GM23248 (cell line): ENCODE measurements around the gene TAL1. TPM values are rescaled to one million over a fixed set of nuclear protein-coding genes. Genes with fewer than 3 reads are reported as not detected.

Experiments
- DNase-seq: peaks from one replicate; pipeline ENCODE4 v3.0.0-alpha.2; 2015
- H2AFZ ChIP-seq: fragments of 200-600 bp; sonication (generic); 2 replicates; pipeline ENCODE4 v1.6.1; 2016; ENCODE audit warnings: antibody characterized with exemption
- H3F3A ChIP-seq: fragments of 200-600 bp; sonication (generic); 2 replicates; pipeline ENCODE4 v1.6.1; 2016; ENCODE audit warnings: mild to moderate bottlenecking, antibody characterized with exemption, mixed run types; ENCODE audit not compliant: insufficient read depth
- H3K27ac ChIP-seq: fragments of 200-600 bp; sonication (generic); 2 replicates; pipeline ENCODE4 v1.5.1; 2016; ENCODE audit warnings: mild to moderate bottlenecking
- H3K27me3 ChIP-seq: fragments of 200-600 bp; sonication (generic); replicated peaks from 2 replicates; pipeline ENCODE4 v1.6.1; 2016; ENCODE audit warnings: mild to moderate bottlenecking; ENCODE audit not compliant: insufficient read depth
- H3K36me3 ChIP-seq: fragments of 200-600 bp; sonication (generic); 2 replicates; pipeline ENCODE4 v1.6.1; 2016; ENCODE audit warnings: low read depth, mild to moderate bottlenecking
- H3K4me1 ChIP-seq: fragments of 200-600 bp; sonication (generic); 2 replicates; pipeline ENCODE4 v1.6.1; 2016; ENCODE audit warnings: mild to moderate bottlenecking; ENCODE audit not compliant: insufficient read depth
- H3K4me2 ChIP-seq: fragments of 200-600 bp; sonication (generic); one replicate; pipeline ENCODE4 v1.6.1; 2016; ENCODE audit warnings: mild to moderate bottlenecking; ENCODE audit not compliant: unreplicated experiment
- H3K4me3 ChIP-seq: fragments of 200-600 bp; sonication (generic); 2 replicates; pipeline ENCODE4 v1.5.1; 2016; ENCODE audit warnings: mild to moderate bottlenecking
- H3K79me2 ChIP-seq: fragments of 200-600 bp; sonication (generic); 2 replicates; pipeline ENCODE4 v1.6.1; 2016; ENCODE audit warnings: mild to moderate bottlenecking; ENCODE audit not compliant: insufficient read depth
- H3K9ac ChIP-seq: fragments of 200-600 bp; sonication (generic); 2 replicates; pipeline ENCODE4 v1.6.1; 2016; ENCODE audit warnings: mild to moderate bottlenecking
- H3K9me2 ChIP-seq: fragments of 200-600 bp; sonication (generic); 2 replicates; pipeline ENCODE4 v1.6.1; 2016; ENCODE audit warnings: mixed run types, mild to moderate bottlenecking, moderate library complexity; ENCODE audit not compliant: insufficient read depth
- H3K9me3 ChIP-seq: fragments of 200-600 bp; sonication (generic); one replicate; pipeline ENCODE4 v1.6.1; 2017; ENCODE audit warnings: low read depth
- H4K20me1 ChIP-seq: fragments of 200-600 bp; sonication (generic); 2 replicates; pipeline ENCODE4 v1.6.0; 2016; ENCODE audit not compliant: insufficient read depth
- EZH2 ChIP-seq: fragments of 200-600 bp; sonication (generic); IDR thresholded peaks from 2 replicates; pipeline ENCODE4 v1.6.1; 2018; ENCODE audit warnings: antibody characterized with exemption, mild to moderate bottlenecking; ENCODE audit not compliant: insufficient read depth, poor library complexity, severe bottlenecking
- EZH2phosphoT487 ChIP-seq: fragments of 200-600 bp; sonication (generic); IDR thresholded peaks from 2 replicates; pipeline ENCODE4 v1.6.1; 2018; ENCODE audit warnings: antibody characterized with exemption, moderate library complexity, mild to moderate bottlenecking, low read depth; ENCODE audit not compliant: insufficient read depth
- WGBS, 2 experiments: methylation state at CpG; one replicate each; pipeline ENCODE4 v1.1.6; 2015 to 2017; ENCODE audit warnings: low lambda C conversion rate in 2 of 2, low coverage in 1 of 2; ENCODE audit errors: missing lambda C conversion rate in 2 of 2; 5-methylcytosine and 5-hydroxymethylcytosine counted together
- in situ Hi-C: fragments of 300-500 bp; cut with MboI; formaldehyde crosslinking; loops from 2 replicates; pipeline ENCODE4 v1.15.0; 2020
- polyA plus RNA-seq: library from polyadenylated mRNA; unstranded; fragments of >200 nt; fragmentation: Nextera tagmentation; extraction: Ambion mirVana; gene quantifications from 2 replicates; pipeline ENCODE4 v1.2.1, GENCODE V29; 2016
- total RNA-seq: library from RNA; depleted of rRNA; stranded (reverse); fragments of >200 nt; shearing (Covaris generic); gene quantifications from 2 replicates; pipeline ENCODE4 v1.2.3, GENCODE V29; 2014

TAL1 gene
- total and polyA plus RNA-seq, 2 experiments from 2014 or later = not detected

DNA sequence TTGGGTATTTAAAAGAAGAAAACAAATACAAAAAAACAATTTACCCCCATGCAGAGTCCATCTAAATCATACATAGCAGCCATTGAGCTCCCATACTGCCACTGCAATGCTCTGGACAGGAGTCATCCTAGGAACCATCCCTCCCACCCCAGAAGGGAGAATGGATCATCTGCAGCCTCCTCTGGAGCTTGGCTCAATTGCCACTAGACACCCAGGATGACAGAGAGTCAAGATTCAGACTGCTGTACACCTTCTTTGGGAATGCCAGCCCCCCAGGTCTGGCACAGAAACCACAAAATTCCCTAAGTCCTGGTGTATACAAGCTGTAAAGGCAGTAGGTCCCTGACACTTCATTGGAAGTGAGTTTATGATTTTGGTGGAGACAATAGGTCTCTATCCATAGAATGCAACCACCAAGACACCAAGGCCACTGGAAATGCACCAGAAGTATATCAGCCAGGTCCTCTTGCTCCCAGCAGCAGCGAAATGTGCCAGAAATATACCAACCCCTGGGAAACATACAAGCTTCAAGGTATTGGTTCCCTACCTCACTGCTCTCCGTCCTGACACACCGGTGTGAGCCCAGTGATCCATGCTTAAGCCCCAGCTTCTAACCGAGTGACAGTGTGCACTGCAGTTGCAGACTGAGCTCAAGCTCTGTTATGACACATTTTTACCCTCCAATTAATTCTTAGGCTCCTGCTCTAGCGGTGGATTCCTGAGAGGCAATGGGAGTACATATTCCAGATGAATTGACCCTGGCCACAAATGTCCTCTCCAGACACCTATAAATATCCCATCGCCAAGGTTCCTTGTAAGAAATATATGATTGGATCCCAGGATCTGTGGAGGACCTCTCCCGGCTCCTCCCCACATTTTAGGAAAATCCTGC is 4.4 kb downstream of the TAL1 start:
- 50 to 62% methylated on average over 6 to 7 of the region's 7 CpGs for WGBS, 2 experiments
- Histone ChIP-seq H3F3A (no peaks in the 10 kb centered on the region), H3K9me3 (no peaks in the 10 kb centered on the region), H3K4me3 (no peak overlapping the region), H3K36me3 (no peaks in the 10 kb centered on the region), H3K4me2 (no peak overlapping the region), H3K27ac (no peak overlapping the region), H3K4me1 (no peaks in the 10 kb centered on the region), H3K9me2 (no peaks in the 10 kb centered on the region), H2AFZ (no peak overlapping the region), H3K79me2 (no peaks in the 10 kb centered on the region), H3K27me3 (peaks cover 93% of the 10 kb centered on the region), H3K9ac (no peak overlapping the region), H4K20me1 (no peaks in the 10 kb centered on the region)
- in situ Hi-C loops = no loop called here
- TF ChIP-seq EZH2phosphoT487 = no peak
- TF ChIP-seq EZH2 = no peak
- no peak for DNase-seq

GRCh38 chr1:47226839-47227215 is 5.2 kb downstream of the TAL1 start:
- no peak overlapping the region for H3K4me3 ChIP-seq
- no peak overlapping the region for H3K4me2 ChIP-seq
- no peak for DNase-seq
- WGBS, 2 experiments = 60 to 63% methylated on average over 4 of the region's 4 CpGs
- no peaks in the 10 kb centered on the region for H3K9me3 ChIP-seq
- no peaks in the 10 kb centered on the region for H3K79me2 ChIP-seq
- TF ChIP-seq EZH2phosphoT487 = no peak
- TF ChIP-seq EZH2 = no peak
- in situ Hi-C loops = no loop called here
- peaks cover 96% of the 10 kb centered on the region for H3K27me3 ChIP-seq
- H3F3A ChIP-seq = no peaks in the 10 kb centered on the region
- no peak overlapping the region for H3K9ac ChIP-seq
- no peak overlapping the region for H3K27ac ChIP-seq
- no peaks in the 10 kb centered on the region for H3K9me2 ChIP-seq
- no peaks in the 10 kb centered on the region for H3K4me1 ChIP-seq
- H2AFZ ChIP-seq = no peak overlapping the region
- H3K36me3 ChIP-seq = no peaks in the 10 kb centered on the region
- H4K20me1 ChIP-seq = no peaks in the 10 kb centered on the region

GRCh38 chr1:47226121-47226838 is 5.7 kb downstream of the TAL1 start:
- H3K9me3 ChIP-seq = no peaks in the 10 kb centered on the region
- H3K27me3 ChIP-seq = peaks cover 92% of the 10 kb centered on the region
- H3K9ac ChIP-seq = no peak overlapping the region
- no peak overlapping the region for H3K27ac ChIP-seq
- in situ Hi-C loops = no loop called here
- H3K4me3 ChIP-seq = no peak overlapping the region
- H3K36me3 ChIP-seq = no peaks in the 10 kb centered on the region
- H4K20me1 ChIP-seq = no peaks in the 10 kb centered on the region
- H3K4me2 ChIP-seq = no peak overlapping the region
- H3K9me2 ChIP-seq = no peaks in the 10 kb centered on the region
- DNase-seq = no peak
- H2AFZ ChIP-seq = no peak overlapping the region
- TF ChIP-seq EZH2phosphoT487 (no peak), EZH2 (peak; percentile 80)
- no peaks in the 10 kb centered on the region for H3F3A ChIP-seq
- WGBS, 2 experiments = 48 to 55% methylated on average over 18 to 19 of the region's 19 CpGs
- no peaks in the 10 kb centered on the region for H3K4me1 ChIP-seq
- no peaks in the 10 kb centered on the region for H3K79me2 ChIP-seq

DNA sequence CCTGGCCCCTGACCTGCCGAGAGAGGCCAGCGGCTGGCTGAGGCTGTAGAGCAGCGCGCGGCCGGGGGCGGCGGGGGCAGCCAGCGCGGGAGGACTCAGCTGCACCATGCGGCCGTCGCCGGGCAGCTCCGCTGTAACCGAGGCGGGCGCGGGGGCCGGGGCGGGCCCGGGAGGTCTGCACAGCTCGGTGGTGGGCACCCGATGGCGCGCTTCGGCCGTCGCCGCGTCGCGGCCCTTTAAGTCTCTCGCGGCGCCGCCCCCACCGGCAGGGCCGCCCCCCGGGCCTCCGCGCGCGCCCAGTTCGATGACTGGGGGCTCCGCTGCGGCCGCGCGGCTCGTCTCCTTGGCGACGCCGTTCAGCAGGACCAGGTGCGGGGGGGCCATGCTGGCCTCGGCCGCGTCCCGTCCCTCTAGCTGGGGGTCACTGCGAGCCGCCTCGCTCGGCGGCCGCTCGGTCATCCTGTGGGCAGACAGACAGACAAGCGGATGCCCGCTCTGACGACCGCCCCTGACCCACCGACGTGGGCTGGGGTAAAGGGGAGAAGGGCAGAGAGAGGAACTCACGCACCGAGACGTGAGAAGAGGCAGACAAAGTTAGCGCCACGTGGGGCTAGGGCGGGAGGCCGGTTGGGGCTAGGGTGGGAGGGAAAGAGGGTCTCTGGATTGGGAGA is 6.5 kb downstream of the TAL1 start:
- H3K36me3 ChIP-seq = no peaks in the 10 kb centered on the region
- H3F3A ChIP-seq = no peaks in the 10 kb centered on the region
- peak; percentile 34 for DNase-seq
- H3K27ac ChIP-seq = no peak overlapping the region
- peaks cover 85% of the 10 kb centered on the region for H3K27me3 ChIP-seq
- H3K9me3 ChIP-seq = no peaks in the 10 kb centered on the region
- H3K9me2 ChIP-seq = no peaks in the 10 kb centered on the region
- no peak for TF ChIP-seq EZH2
- no peak for TF ChIP-seq EZH2phosphoT487
- in situ Hi-C loops = no loop called here
- no peaks in the 10 kb centered on the region for H3K4me1 ChIP-seq
- H3K79me2 ChIP-seq = no peaks in the 10 kb centered on the region
- H4K20me1 ChIP-seq = no peaks in the 10 kb centered on the region
- H2AFZ ChIP-seq = no peak overlapping the region
- no peak overlapping the region; the same call in 1 of the 2 replicates for H3K4me3 ChIP-seq
- H3K4me2 ChIP-seq = no peak overlapping the region
- H3K9ac ChIP-seq = no peak overlapping the region
- 11 to 13% methylated on average over 25 to 28 of the region's 79 CpGs for WGBS, 2 experiments
